Measurements from ENCODE around the gene LIN9. TPM values are rescaled to one million over a fixed set of nuclear protein-coding genes. Genes with fewer than 3 reads are reported as not detected.

Gene LIN9
- total RNA-seq, 1 donor from 2014 or later: 4.2 TPM

GRCh38 chr1:226212545-226212944, 96.4 kb downstream of the LIN9 start:
- Mint-ChIP-seq H3K27ac (ENCODE audit: unreplicated experiment) (no peak overlapping the region), H3K4me3 (ENCODE audit: unreplicated experiment) (no peak overlapping the region), H3K9me3 (ENCODE audit: unreplicated experiment) (no peaks in the 10 kb centered on the region), H3K4me1 (ENCODE audit: unreplicated experiment) (no peaks in the 10 kb centered on the region), H3K27me3 (ENCODE audit: unreplicated experiment) (peaks cover 7% of the 10 kb centered on the region), H3K36me3 (ENCODE audit: unreplicated experiment) (no peaks in the 10 kb centered on the region)
- no peak for TF ChIP-seq CTCF (IDR thresholded peaks at IDR 0.05)
- DNase-seq (ENCODE audit: extremely low spot score, unreplicated experiment): no peak

- H3K36me3 Mint-ChIP-seq (ENCODE audit: unreplicated experiment): no peaks in the 10 kb centered on the region
- H3K4me1 Mint-ChIP-seq (ENCODE audit: unreplicated experiment): no peaks in the 10 kb centered on the region
- no peak overlapping the region for H3K4me3 Mint-ChIP-seq (ENCODE audit: unreplicated experiment)
- DNase-seq (ENCODE audit: extremely low spot score, unreplicated experiment): no peak
- H3K27me3 Mint-ChIP-seq (ENCODE audit: unreplicated experiment): peaks cover 11% of the 10 kb centered on the region
- no peaks in the 10 kb centered on the region for H3K9me3 Mint-ChIP-seq (ENCODE audit: unreplicated experiment)
- TF ChIP-seq CTCF (IDR thresholded peaks at IDR 0.05): no peak
- no peak overlapping the region for H3K27ac Mint-ChIP-seq (ENCODE audit: unreplicated experiment)
Measured at GRCh38 chr1:226211181-226211821, 97.7 kb downstream of the LIN9 start.

- Mint-ChIP-seq H3K27me3 (ENCODE audit: unreplicated experiment) (peaks cover 11% of the 10 kb centered on the region), H3K9me3 (ENCODE audit: unreplicated experiment) (no peaks in the 10 kb centered on the region), H3K36me3 (ENCODE audit: unreplicated experiment) (no peaks in the 10 kb centered on the region), H3K4me3 (ENCODE audit: unreplicated experiment) (no peak overlapping the region), H3K27ac (ENCODE audit: unreplicated experiment) (no peak overlapping the region), H3K4me1 (ENCODE audit: unreplicated experiment) (no peaks in the 10 kb centered on the region)
- DNase-seq (ENCODE audit: extremely low spot score, unreplicated experiment): no peak
- TF ChIP-seq CTCF (IDR thresholded peaks at IDR 0.05): no peak
Measured at GRCh38 chr1:226210571-226211176, 98.3 kb downstream of the LIN9 start.

GRCh38 chr1:226209307-226210059, 99.5 kb downstream of the LIN9 start:
- Mint-ChIP-seq H3K27ac (ENCODE audit: unreplicated experiment) (no peak overlapping the region), H3K4me3 (ENCODE audit: unreplicated experiment) (no peak overlapping the region), H3K9me3 (ENCODE audit: unreplicated experiment) (no peaks in the 10 kb centered on the region), H3K36me3 (ENCODE audit: unreplicated experiment) (no peaks in the 10 kb centered on the region), H3K4me1 (ENCODE audit: unreplicated experiment) (no peaks in the 10 kb centered on the region), H3K27me3 (ENCODE audit: unreplicated experiment) (peaks cover 11% of the 10 kb centered on the region)
- no peak for TF ChIP-seq CTCF (IDR thresholded peaks at IDR 0.05)
- DNase-seq (ENCODE audit: extremely low spot score, unreplicated experiment): no peak

GRCh38 chr1:226207048-226207447, 101.9 kb downstream of the LIN9 start:
- Mint-ChIP-seq H3K4me1 (ENCODE audit: unreplicated experiment) (no peaks in the 10 kb centered on the region), H3K9me3 (ENCODE audit: unreplicated experiment) (no peaks in the 10 kb centered on the region), H3K27me3 (ENCODE audit: unreplicated experiment) (peaks cover 25% of the 10 kb centered on the region), H3K27ac (ENCODE audit: unreplicated experiment) (no peak overlapping the region), H3K4me3 (ENCODE audit: unreplicated experiment) (no peak overlapping the region), H3K36me3 (ENCODE audit: unreplicated experiment) (no peaks in the 10 kb centered on the region)
- DNase-seq (ENCODE audit: extremely low spot score, unreplicated experiment): no peak
- TF ChIP-seq CTCF (IDR thresholded peaks at IDR 0.05): no peak
